NCI-H748 (cell line): ENCODE data around the gene DAAM2.

Source experiments
- DNase-seq: peaks from one replicate; lab custom pipeline; 2025; ENCODE audit not compliant: unreplicated experiment; lab: John Stamatoyannopoulos, UW

The DAAM2 gene

DNA sequence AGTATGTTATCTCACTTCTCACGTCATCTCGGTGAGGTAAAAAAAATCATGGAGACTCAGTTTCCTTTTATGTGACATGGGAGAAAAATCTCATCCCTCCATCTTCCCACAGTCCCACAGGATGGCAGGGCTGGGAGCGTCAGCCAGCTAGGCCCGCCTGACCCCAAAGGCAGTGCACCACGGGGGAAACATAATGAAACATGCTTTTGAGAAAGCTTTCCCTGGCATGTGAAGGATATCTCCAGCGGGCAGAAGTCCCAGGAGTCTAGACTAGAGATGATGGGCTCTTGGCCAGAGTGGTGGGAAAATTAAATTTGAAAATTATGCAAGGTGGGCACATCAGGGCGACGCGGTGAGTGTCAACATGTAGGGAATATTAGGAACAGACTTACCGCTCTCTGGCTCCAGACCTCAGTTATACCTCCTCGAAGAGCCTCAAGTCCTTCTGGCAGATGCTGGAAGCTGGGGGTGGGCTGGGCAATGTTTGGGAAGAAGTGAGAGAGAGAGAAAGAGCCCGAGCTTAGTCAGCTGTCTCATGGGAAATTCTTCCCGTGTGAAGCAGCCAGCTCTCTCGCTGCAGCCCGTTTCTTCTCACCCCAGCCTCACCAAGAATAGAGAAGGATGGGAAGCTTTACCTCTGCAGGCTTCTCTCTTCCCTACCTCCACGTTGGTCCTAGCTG is 89.8 kb downstream of the DAAM2 start:
- DNase-seq, result no peak

DNA sequence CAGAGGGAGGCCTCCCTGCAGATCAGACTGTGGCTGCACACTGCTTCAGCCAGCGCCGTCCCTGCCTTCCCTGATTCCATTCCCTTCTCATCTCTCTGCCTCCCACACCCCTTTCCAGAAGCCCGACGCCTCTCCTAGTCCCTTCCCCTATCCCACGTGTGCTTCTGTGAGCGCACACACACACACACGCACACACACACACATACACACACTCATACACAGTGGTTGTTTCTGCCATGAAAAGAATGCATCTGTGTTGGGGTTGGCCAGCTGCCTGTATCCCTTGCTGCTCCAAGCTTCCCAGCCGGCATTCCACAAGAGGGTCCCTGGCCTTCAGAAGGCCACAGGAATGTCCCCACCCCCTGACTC is 90.3 kb downstream of the DAAM2 start:
- DNase-seq, result no peak

DNA sequence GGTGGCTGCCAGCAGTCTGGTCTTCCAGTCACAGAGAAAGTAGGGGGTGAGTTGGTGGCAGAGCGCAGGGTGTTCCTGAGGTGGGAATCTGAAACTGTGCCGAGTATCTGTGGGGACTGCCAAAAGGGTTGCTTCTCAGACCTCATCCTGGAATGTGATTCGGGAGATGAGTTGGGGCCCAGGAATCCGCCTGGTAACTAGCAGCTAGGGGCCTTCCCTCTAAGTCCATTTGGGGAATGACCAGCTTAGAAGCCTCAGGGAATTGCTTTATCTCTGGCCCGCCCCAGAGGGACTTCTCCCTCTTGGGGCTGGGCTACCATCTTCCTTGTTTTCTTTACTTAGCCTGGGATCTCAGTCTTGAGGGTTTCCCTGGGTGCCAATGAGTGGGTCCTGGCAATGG is 92.5 kb downstream of the DAAM2 start:
- DNase-seq, result no peak

DNA sequence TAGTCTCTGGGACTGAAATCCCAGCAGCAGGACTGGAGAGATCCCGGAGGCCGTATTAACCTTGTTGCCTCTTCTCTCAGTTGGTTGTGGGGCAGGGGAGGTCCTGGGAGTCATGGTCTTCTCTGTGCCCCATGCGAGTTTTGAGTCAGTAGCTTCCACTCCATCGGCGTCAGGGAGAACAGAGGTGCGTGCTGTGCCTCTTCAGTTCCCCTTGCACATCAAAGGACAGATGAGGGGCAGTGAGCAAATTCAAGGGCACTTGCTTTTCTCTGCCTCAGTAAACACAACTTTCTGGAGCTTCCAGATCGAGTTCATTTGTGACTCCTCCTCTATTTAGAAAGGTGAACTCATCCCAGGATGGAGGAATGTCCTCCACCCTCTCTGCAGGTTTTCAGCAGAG is 93.5 kb downstream of the DAAM2 start:
- DNase-seq, result no peak

DNA sequence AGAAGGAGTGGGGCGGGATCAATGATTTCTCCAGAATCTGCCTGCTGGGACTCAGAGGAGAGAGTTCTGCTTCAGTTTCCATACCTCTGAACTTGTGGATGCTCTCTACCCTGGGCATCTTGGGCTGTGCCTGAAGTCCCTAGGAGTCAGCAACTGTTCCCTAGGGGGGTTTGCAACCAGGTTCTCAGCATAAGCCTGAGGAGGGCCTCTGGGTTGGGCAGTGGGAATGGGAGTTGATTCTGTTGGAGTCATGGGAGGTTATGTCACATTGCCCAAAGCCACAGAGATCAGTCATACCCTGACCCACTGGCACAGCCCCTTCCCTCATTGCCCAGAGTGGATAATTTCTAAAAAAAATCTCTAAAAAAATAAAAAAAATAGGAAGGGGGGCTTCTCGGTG is 94.7 kb downstream of the DAAM2 start:
- no peak for DNase-seq

GRCh38 chr6:39887692-39888450 is 95.7 kb downstream of the DAAM2 start:
- peak; percentile 16 for DNase-seq

DNA sequence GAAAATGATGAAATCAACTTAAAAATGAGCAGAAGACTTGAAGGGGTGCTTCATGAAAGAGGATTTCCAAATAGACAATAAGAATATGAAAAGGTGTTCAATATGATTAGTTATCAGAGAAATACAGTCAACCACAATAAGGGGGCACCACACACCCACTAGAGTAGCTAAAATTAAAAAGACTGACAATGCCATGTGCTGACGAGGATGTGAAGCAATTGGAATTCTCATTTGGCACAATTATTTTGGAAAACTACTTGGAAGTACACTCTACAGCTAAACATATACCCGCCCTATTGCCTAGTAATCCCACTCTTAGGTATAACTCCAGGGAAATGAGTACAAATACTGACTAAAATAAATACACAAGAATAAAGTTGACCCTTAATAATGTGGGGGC is 97.1 kb downstream of the DAAM2 start:
- DNase-seq, result no peak

GRCh38 chr6:39891353-39891752 is 99.2 kb downstream of the DAAM2 start:
- no peak for DNase-seq

DNA sequence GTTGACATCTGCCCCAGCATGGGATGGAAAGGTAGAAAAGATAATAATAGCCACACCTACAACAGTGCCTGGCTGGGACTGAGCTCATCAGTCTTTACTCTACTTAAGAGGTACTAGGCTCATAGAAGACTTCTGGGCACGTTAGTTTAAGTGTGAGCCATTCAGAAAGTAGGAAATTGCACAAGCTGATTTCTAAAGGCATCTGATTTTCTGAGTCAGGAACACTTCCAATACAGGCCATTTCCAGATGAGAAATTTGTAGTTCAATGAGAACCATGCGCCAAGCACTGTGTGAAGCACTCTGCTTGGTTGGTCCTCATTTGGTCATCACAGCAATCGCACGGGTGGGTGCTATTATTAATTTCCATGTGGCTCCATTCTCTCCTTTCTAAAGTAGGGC is 99.8 kb downstream of the DAAM2 start:
- DNase-seq, result no peak

DNA sequence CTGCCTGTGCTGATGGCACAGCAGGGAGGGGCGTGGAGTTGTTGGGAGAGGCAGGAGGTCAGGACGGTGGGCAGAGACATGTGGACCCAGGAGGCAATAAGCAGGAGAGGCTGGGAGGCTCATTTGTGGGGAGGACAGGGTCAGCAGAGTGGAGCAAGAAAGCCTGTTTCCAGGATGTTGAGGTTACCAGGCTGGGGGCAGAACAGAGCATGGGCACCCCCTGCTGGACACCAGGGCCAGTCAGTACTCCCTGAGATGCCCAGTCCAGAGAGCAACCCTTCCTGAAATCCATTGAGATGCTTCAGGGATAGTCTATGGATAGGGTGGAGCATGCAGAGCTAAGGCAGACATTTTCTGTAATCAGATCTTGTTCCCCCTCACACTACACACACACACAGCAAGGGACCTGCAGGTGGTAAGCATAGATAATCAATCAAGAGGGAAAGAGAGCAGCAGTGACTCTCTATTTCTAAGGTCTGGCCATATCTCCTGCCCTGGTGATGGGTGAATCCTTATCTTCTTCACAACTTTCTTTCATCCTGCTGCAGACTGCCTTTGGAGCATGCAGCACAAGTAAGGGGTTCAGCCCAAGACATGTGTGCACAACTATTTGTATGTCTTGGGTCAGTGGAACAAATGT is 100.4 kb downstream of the DAAM2 start:
- peak; percentile 62 for DNase-seq

GRCh38 chr6:39893286-39893685 is 101.1 kb downstream of the DAAM2 start:
- no peak for DNase-seq

DNA sequence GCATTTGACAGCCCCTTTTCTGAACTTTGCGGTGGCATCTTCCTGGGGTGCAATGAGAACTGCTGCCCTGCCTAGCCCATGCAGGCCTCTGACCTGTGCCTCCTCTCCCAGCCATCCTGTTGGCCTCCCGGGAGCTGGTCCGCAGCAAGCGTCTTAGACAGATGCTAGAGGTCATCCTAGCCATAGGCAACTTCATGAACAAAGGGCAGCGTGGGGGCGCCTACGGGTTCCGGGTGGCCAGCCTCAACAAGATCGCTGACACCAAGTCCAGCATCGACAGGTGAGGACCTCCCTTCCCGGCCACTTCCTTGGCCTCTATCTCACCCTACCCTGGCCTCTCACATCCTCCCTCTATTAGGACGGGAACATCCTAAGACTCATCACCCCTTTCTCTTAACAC is 104.5 kb downstream of the DAAM2 start:
- DNase-seq, result no peak

GRCh38 chr6:39897698-39898097 is 105.5 kb downstream of the DAAM2 start:
- no peak for DNase-seq

GRCh38 chr6:39898625-39899024 is 106.4 kb downstream of the DAAM2 start:
- DNase-seq, result no peak

DNA sequence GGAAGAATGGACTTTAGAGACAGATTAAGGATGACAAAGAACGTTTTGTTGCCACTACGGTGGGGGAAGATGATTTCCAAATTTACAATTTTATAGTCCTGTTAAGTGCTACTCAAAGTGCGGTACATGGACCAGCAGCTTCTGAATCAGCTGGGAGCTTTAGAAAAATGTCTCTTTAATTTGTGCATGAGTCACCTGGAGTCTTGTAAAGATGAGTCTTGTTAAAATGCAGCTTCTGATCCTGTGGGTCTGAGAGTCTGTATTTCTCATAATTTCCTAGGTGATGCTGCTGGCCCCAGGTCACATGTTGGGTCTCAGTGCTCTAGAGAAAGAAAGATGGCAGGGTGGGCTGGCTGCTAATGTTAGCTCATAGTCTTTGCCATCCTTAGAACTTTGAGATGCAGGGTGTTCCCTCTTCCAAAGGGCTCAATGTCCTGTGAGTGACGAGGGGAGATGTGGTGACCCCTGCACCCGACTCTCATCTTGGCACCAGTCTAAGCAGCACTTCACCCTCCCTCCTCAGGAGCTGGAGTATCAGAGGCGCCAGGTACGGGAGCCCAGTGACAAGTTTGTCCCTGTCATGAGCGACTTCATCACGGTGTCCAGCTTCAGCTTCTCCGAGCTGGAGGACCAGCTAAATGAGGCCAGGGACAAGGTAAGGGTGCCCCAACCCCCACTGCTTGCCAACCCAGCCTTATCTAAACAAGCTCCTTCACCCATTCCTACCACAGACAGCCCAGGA is 107.5 kb downstream of the DAAM2 start:
- no peak for DNase-seq

- no peak for DNase-seq
Observed at GRCh38 chr6:39901116-39901655, 109.0 kb downstream of the DAAM2 start.

DNA sequence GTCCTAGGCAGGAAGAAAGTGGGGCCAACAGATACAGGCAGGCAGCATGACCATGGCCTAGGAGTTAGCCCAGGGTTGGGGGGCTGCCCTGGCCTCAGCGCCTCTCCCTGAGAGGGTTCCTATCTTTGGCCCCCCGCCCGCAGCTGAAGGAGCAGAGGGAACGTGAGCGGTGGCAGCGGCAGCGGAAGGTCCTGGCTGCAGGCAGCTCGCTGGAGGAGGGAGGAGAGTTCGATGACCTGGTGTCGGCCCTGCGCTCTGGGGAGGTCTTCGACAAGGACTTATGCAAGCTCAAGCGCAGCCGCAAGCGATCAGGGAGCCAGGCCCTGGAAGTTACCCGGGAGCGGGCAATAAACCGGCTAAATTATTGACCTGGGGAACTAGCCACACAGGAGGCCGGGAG is 109.5 kb downstream of the DAAM2 start:
- DNase-seq, result no peak

GRCh38 chr6:39902136-39902535 is 110.0 kb downstream of the DAAM2 start:
- DNase-seq, result no peak

DNA sequence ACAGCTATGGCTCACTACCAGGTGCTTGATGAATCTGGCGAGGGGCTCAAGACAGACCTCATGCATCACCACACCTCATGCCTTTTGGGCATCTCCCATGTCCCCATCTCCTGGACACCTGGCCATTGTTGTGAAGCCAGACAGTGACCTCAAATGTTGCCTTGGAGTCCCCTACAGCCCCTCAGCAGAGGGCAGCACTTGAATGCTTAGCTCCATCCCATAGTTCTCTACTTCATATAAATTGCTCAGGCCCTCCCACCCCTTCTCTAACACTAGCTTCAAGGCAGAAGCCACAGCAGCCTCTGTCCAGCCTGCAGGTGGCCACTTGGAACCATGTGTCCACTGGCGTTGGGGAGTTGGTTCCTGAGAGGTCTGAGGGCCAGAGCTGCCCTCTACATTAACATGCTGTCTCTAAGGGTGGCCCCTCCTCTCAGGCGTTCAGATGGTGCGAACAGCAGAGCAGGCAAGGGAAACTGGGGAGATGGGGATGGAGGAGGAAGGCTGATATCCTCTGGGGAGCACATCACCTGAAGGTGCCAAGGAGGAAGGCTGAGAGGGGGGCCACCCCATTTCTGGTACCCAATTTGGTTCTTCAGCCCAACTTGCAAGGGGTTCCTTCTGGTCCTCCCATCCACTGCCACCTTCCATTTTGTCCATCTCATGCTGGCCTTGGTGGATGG is 110.8 kb downstream of the DAAM2 start:
- no peak for DNase-seq

- no peak for DNase-seq
Observed at GRCh38 chr6:39903656-39904055, 111.5 kb downstream of the DAAM2 start.
